ENCODE measurements around the gene DNAJC28. TPM values are rescaled to one million over a fixed set of nuclear protein-coding genes. Genes with fewer than 3 reads are reported as not detected.

DNAJC28 gene
- total RNA-seq, 1 donor from 2014 or later = 2.1 TPM

GRCh38 chr21:33443194-33443593, 48.3 kb downstream of the DNAJC28 start:
- no peaks in the 10 kb centered on the region for H3K79me2 ChIP-seq (ENCODE audit: insufficient read depth, low read length)
- no peak overlapping the region for H3K27ac ChIP-seq (ENCODE audit: low read depth, low read length)
- Mint-ChIP-seq H3K4me1 (ENCODE audit: low read depth, unreplicated experiment) (peaks cover 8% of the 10 kb centered on the region), H3K36me3 (ENCODE audit: low read depth, unreplicated experiment) (peaks cover 5% of the 10 kb centered on the region), H3K27me3 (ENCODE audit: low read depth, unreplicated experiment) (no peaks in the 10 kb centered on the region), H3K27ac (ENCODE audit: unreplicated experiment) (no peak overlapping the region), H3K9me3 (ENCODE audit: unreplicated experiment) (no peaks in the 10 kb centered on the region), H3K4me3 (ENCODE audit: unreplicated experiment) (no peak overlapping the region)
- no peak overlapping the region for H3K4me2 ChIP-seq (ENCODE audit: low read length)
- no peak overlapping the region for H2AFZ ChIP-seq (ENCODE audit: low read depth, low read length)
- DNase-seq (ENCODE audit: low read depth) (no peak), FAIRE-seq (no peak)
- H4K20me1 ChIP-seq (ENCODE audit: insufficient read depth, low read length) = peaks cover 7% of the 10 kb centered on the region
- TF ChIP-seq CTCF (IDR thresholded peaks at IDR 0.05; ENCODE audit: insufficient read depth, low read depth, low read length) = no peak
- TF ChIP-seq EZH2 (IDR thresholded peaks at IDR 0.05; ENCODE audit: insufficient read depth, low read length) = no peak
- no peaks in the 10 kb centered on the region for H3K27me3 ChIP-seq (ENCODE audit: insufficient read depth, low read length)
- no peak overlapping the region for H3K9ac ChIP-seq (ENCODE audit: low read length)
- peaks cover 5% of the 10 kb centered on the region for H3K4me1 ChIP-seq (ENCODE audit: insufficient read depth, low read length)
- no peak overlapping the region for H3K4me3 ChIP-seq (ENCODE audit: insufficient read depth, low read depth, low read length)
- peaks cover 3% of the 10 kb centered on the region for H3K36me3 ChIP-seq (ENCODE audit: insufficient read depth, low read length)
- no peaks in the 10 kb centered on the region for H3K9me3 ChIP-seq (ENCODE audit: insufficient read depth, low read depth, low read length)

GRCh38 chr21:33441489-33442477, 49.7 kb downstream of the DNAJC28 start:
- H3K9ac ChIP-seq (ENCODE audit: low read length) = peak overlapping the region; percentile 35
- H3K27ac ChIP-seq (ENCODE audit: low read depth, low read length) = peak overlapping the region; percentile 40
- no peak for TF ChIP-seq CTCF (IDR thresholded peaks at IDR 0.05; ENCODE audit: insufficient read depth, low read depth, low read length)
- no peak for TF ChIP-seq EZH2 (IDR thresholded peaks at IDR 0.05; ENCODE audit: insufficient read depth, low read length)
- H3K27me3 ChIP-seq (ENCODE audit: insufficient read depth, low read length) = no peaks in the 10 kb centered on the region
- no peaks in the 10 kb centered on the region for H3K79me2 ChIP-seq (ENCODE audit: insufficient read depth, low read length)
- no peaks in the 10 kb centered on the region for H3K27me3 Mint-ChIP-seq (ENCODE audit: low read depth, unreplicated experiment)
- H3K4me2 ChIP-seq (ENCODE audit: low read length) = peak overlapping the region; percentile 7
- H4K20me1 ChIP-seq (ENCODE audit: insufficient read depth, low read length) = peaks cover 7% of the 10 kb centered on the region
- peaks cover 5% of the 10 kb centered on the region for H3K36me3 Mint-ChIP-seq (ENCODE audit: low read depth, unreplicated experiment)
- no peak for FAIRE-seq
- peaks cover 8% of the 10 kb centered on the region for H3K4me1 Mint-ChIP-seq (ENCODE audit: low read depth, unreplicated experiment)
- peak; percentile 76 for DNase-seq (ENCODE audit: low read depth)
- no peak overlapping the region for H3K4me3 ChIP-seq (ENCODE audit: insufficient read depth, low read depth, low read length)
- peaks cover 18% of the 10 kb centered on the region for H3K36me3 ChIP-seq (ENCODE audit: insufficient read depth, low read length)
- no peak overlapping the region for H2AFZ ChIP-seq (ENCODE audit: low read depth, low read length)
- no peaks in the 10 kb centered on the region for H3K9me3 Mint-ChIP-seq (ENCODE audit: unreplicated experiment)
- H3K9me3 ChIP-seq (ENCODE audit: insufficient read depth, low read depth, low read length) = no peaks in the 10 kb centered on the region
- no peak overlapping the region for H3K4me3 Mint-ChIP-seq (ENCODE audit: unreplicated experiment)
- H3K4me1 ChIP-seq (ENCODE audit: insufficient read depth, low read length) = peaks cover 5% of the 10 kb centered on the region
- H3K27ac Mint-ChIP-seq (ENCODE audit: unreplicated experiment) = no peak overlapping the region

Other genes starting within 250 kb of the DNAJC28 start
- 14.0 and 17.0 TPM in 2 replicates for gene IL10RB, start 225.3 kb downstream of the DNAJC28 start, total RNA-seq
- 42.9 and 44.0 TPM in 2 replicates for gene IFNAR1, start 166.7 kb downstream of the DNAJC28 start, total RNA-seq
- 58.9 and 69.9 TPM in 2 replicates for gene IFNGR2, start 88.3 kb downstream of the DNAJC28 start, total RNA-seq
- 23.1 and 29.7 TPM in 2 replicates for gene TMEM50B, start 11.7 kb downstream of the DNAJC28 start, total RNA-seq
- 95.4 and 99.5 TPM in 2 replicates for gene GART, start 50.4 kb upstream of the DNAJC28 start, total RNA-seq
- gene SON, start 51.3 kb upstream of the DNAJC28 start, total RNA-seq = 263 and 290 TPM in 2 replicates
- 11.7 and 13.7 TPM in 2 replicates for gene DONSON, start 97.0 kb upstream of the DNAJC28 start, total RNA-seq
- gene CRYZL1, start 150.0 kb upstream of the DNAJC28 start, total RNA-seq = 30.7 and 31.8 TPM in 2 replicates
- 61.6 and 77.3 TPM in 2 replicates for gene ITSN1, start 150.8 kb upstream of the DNAJC28 start, total RNA-seq

Measured in astrocyte (in vitro differentiated cells and primary cell).